ENCODE measurements around the gene WDR49.

Gene WDR49

GRCh38 chr3:167507954-167508353 is 145.8 kb downstream of the WDR49 start:
- H3K27me3 ChIP-seq (replicated peaks) = no peaks in the 10 kb centered on the region
- TF ChIP-seq CTCF (IDR thresholded peaks at IDR 0.05; ENCODE audit: low read depth, low read length, missing control alignments) = no peak
- H3K27ac ChIP-seq = no peak overlapping the region
- DNase-seq = no peak
- in situ Hi-C loops (cut with HindIII; ENCODE audit: low pct_ligation_motif_present, low sequenced_read_pairs) = no loop called here
- no peaks in the 10 kb centered on the region for H3K36me3 ChIP-seq (replicated peaks)
- no peak overlapping the region for H3K4me3 ChIP-seq (ENCODE audit: low read depth, low read length)

GRCh38 chr3:167502401-167502800 is 151.3 kb downstream of the WDR49 start:
- TF ChIP-seq CTCF (IDR thresholded peaks at IDR 0.05; ENCODE audit: low read depth, low read length, missing control alignments) = no peak
- Histone ChIP-seq H3K27me3 (replicated peaks) (no peaks in the 10 kb centered on the region), H3K4me3 (ENCODE audit: low read depth, low read length) (no peak overlapping the region), H3K27ac (no peak overlapping the region), H3K36me3 (replicated peaks) (no peaks in the 10 kb centered on the region)
- no peak for DNase-seq
- in situ Hi-C loops (cut with HindIII; ENCODE audit: low pct_ligation_motif_present, low sequenced_read_pairs) = no loop called here

- in situ Hi-C loops (cut with HindIII; ENCODE audit: low pct_ligation_motif_present, low sequenced_read_pairs) = no loop called here
- TF ChIP-seq CTCF (IDR thresholded peaks at IDR 0.05; ENCODE audit: low read depth, low read length, missing control alignments) = no peak
- Histone ChIP-seq H3K27ac (no peak overlapping the region), H3K27me3 (replicated peaks) (no peaks in the 10 kb centered on the region), H3K36me3 (replicated peaks) (no peaks in the 10 kb centered on the region), H3K4me3 (ENCODE audit: low read depth, low read length) (no peak overlapping the region)
- no peak for DNase-seq
These were observed 151.8 kb downstream of the WDR49 start for GRCh38 chr3:167501941-167502340.

GRCh38 chr3:167497903-167498302 is 155.8 kb downstream of the WDR49 start:
- DNase-seq = no peak
- no peaks in the 10 kb centered on the region for H3K27me3 ChIP-seq (replicated peaks)
- H3K4me3 ChIP-seq (ENCODE audit: low read depth, low read length) = no peak overlapping the region
- TF ChIP-seq CTCF (IDR thresholded peaks at IDR 0.05; ENCODE audit: low read depth, low read length, missing control alignments) = no peak
- in situ Hi-C loops (cut with HindIII; ENCODE audit: low pct_ligation_motif_present, low sequenced_read_pairs) = no loop called here
- H3K27ac ChIP-seq = no peak overlapping the region
- no peaks in the 10 kb centered on the region for H3K36me3 ChIP-seq (replicated peaks)

- Histone ChIP-seq H3K4me3 (ENCODE audit: low read depth, low read length) (no peak overlapping the region), H3K27ac (no peak overlapping the region), H3K27me3 (replicated peaks) (no peaks in the 10 kb centered on the region), H3K36me3 (replicated peaks) (no peaks in the 10 kb centered on the region)
- no peak for DNase-seq
- in situ Hi-C loops (cut with HindIII; ENCODE audit: low pct_ligation_motif_present, low sequenced_read_pairs) = no loop called here
- no peak for TF ChIP-seq CTCF (IDR thresholded peaks at IDR 0.05; ENCODE audit: low read depth, low read length, missing control alignments)
These were observed 160.5 kb downstream of the WDR49 start for GRCh38 chr3:167493244-167493643.

GRCh38 chr3:167491621-167492020 is 162.1 kb downstream of the WDR49 start:
- in situ Hi-C loops (cut with HindIII; ENCODE audit: low pct_ligation_motif_present, low sequenced_read_pairs) = no loop called here
- no peak for DNase-seq
- Histone ChIP-seq H3K27me3 (replicated peaks) (no peaks in the 10 kb centered on the region), H3K4me3 (ENCODE audit: low read depth, low read length) (no peak overlapping the region), H3K36me3 (replicated peaks) (no peaks in the 10 kb centered on the region), H3K27ac (no peak overlapping the region)
- no peak for TF ChIP-seq CTCF (IDR thresholded peaks at IDR 0.05; ENCODE audit: low read depth, low read length, missing control alignments)

Measured in brain microvascular endothelial cell (primary cell).